ENCODE measurements around the gene NLRC5.
A peak's percentile ranks its signal among the peaks of the same experiment; 100 is the strongest.
"Not testable (repeated sequence)": the region's sequence is repeated elsewhere in the genome, so short reads cannot be mapped to it uniquely, and the experiment has no call there.

The NLRC5 gene

GRCh38 chr16:56999409-57000270 lies 10.3 kb downstream of the NLRC5 start:
- no peak for DNase-seq (ENCODE audit: low read depth)

GRCh38 chr16:57000271-57001025 lies 11.1 kb downstream of the NLRC5 start:
- DNase-seq (ENCODE audit: low read depth) = no peak

GRCh38 chr16:57001026-57001679 lies 11.8 kb downstream of the NLRC5 start:
- no peak for DNase-seq (ENCODE audit: low read depth)

- DNase-seq (ENCODE audit: low read depth) = no peak
Observed at GRCh38 chr16:57003439-57004386, 14.4 kb downstream of the NLRC5 start.

- DNase-seq (ENCODE audit: low read depth) = no peak
Observed at GRCh38 chr16:57004387-57005250, 15.3 kb downstream of the NLRC5 start.

- not testable (repeated sequence) for DNase-seq (ENCODE audit: low read depth)
Observed at GRCh38 chr16:57005597-57005996, 16.2 kb downstream of the NLRC5 start.

- DNase-seq (ENCODE audit: low read depth) = no peak
Observed at GRCh38 chr16:57007050-57007449, 17.7 kb downstream of the NLRC5 start.

- no peak for DNase-seq (ENCODE audit: low read depth)
Observed at GRCh38 chr16:57007530-57007929, 18.2 kb downstream of the NLRC5 start.

GRCh38 chr16:57008440-57008839 lies 19.1 kb downstream of the NLRC5 start:
- DNase-seq (ENCODE audit: low read depth) = no peak

GRCh38 chr16:57009643-57010170 lies 20.4 kb downstream of the NLRC5 start:
- DNase-seq (ENCODE audit: low read depth) = no peak

GRCh38 chr16:57012353-57012752 lies 23.0 kb downstream of the NLRC5 start:
- no peak for DNase-seq (ENCODE audit: low read depth)

- DNase-seq (ENCODE audit: low read depth) = no peak
Observed at GRCh38 chr16:57013229-57013628, 23.9 kb downstream of the NLRC5 start.

GRCh38 chr16:57013902-57014301 lies 24.5 kb downstream of the NLRC5 start:
- no peak for DNase-seq (ENCODE audit: low read depth)

- peak; percentile 33 for DNase-seq (ENCODE audit: low read depth)
Observed at GRCh38 chr16:57016301-57016700, 26.9 kb downstream of the NLRC5 start.

- no peak for DNase-seq (ENCODE audit: low read depth)
Observed at GRCh38 chr16:57016831-57017230, 27.5 kb downstream of the NLRC5 start.

- no peak for DNase-seq (ENCODE audit: low read depth)
Observed at GRCh38 chr16:57017251-57017650, 27.9 kb downstream of the NLRC5 start.

- DNase-seq (ENCODE audit: low read depth) = no peak
Observed at GRCh38 chr16:57019746-57020145, 30.4 kb downstream of the NLRC5 start.

GRCh38 chr16:57020651-57021050 lies 31.3 kb downstream of the NLRC5 start:
- DNase-seq (ENCODE audit: low read depth) = no peak

GRCh38 chr16:57021757-57022156 lies 32.4 kb downstream of the NLRC5 start:
- no peak for DNase-seq (ENCODE audit: low read depth)

GRCh38 chr16:57022445-57022844 lies 33.1 kb downstream of the NLRC5 start:
- DNase-seq (ENCODE audit: low read depth) = no peak
